Mucosa of descending colon (tissue), 3 donors: ENCODE results near the gene PYGO1. TPM values are rescaled to one million over a fixed set of nuclear protein-coding genes. Genes with fewer than 3 reads are reported as not detected.
"Not testable (repeated sequence)": the region's sequence is repeated elsewhere in the genome, so short reads cannot be mapped to it uniquely, and the experiment has no call there.

Experiments used
- ATAC-seq: fragments of 200-7000 bp; cut with Tn5 transposase; one replicate; pipeline ENCODE4 v1.9.1; 2020; ENCODE audit warnings: mild to moderate bottlenecking, moderate library complexity
- DNase-seq, 3 donors: peaks; one replicate each; pipeline ENCODE4 v3.0.0-alpha.2; 2020
- H3K36me3 ChIP-seq: fragments of 200-600 bp; one replicate; pipeline ENCODE4 v1.8.0; 2021; ENCODE audit warnings: low read depth, mild to moderate bottlenecking
- H3K4me1 ChIP-seq: fragments of 200-600 bp; one replicate; pipeline ENCODE4 v1.8.0; 2021; ENCODE audit warnings: low read depth, mild to moderate bottlenecking
- H3K4me3 ChIP-seq: fragments of 200-600 bp; one replicate; pipeline ENCODE4 v1.8.0; 2021; ENCODE audit warnings: mild to moderate bottlenecking
- H3K9me3 ChIP-seq: fragments of 200-600 bp; one replicate; pipeline ENCODE4 v1.8.0; 2021; ENCODE audit warnings: mild to moderate bottlenecking
- CTCF ChIP-seq: fragments of 200-600 bp; IDR thresholded peaks from one replicate; pipeline ENCODE4 v1.8.0; 2022; ENCODE audit warnings: antibody characterized with exemption, mild to moderate bottlenecking
- intact Hi-C, 2 donors: fragments of 100-400 bp; cut with DNase I in 1 of 2; cut with micrococcal nuclease in 1 of 2; formaldehyde crosslinking; loops; one replicate each; pipeline versions ENCODE4 v1.11.0 to v1.11.1; 2022; cut with DNase I, micrococcal nuclease
- total RNA-seq, 3 donors: library from RNA; stranded (reverse); fragmentation: NEBNext Ultra II Directional in 2 of 3; extraction: Animal tissue kit (Norgen Biotek cat#: 25700) in 2 of 3; gene quantifications; one replicate each; pipeline versions ENCODE4 v1.2.1 to v1.2.4, GENCODE V29; 2021 to 2023
- donor health status: DM: no; HTN: no; CAD: no; lungs with moderate emphysema.
- donor health status: DM: no; HTN: no; CAD: no.
- donor health status: DM: no; HTN: yes; CAD: no.

The PYGO1 gene
- total RNA-seq, 3 donors from 2014 or later = 1.0 to 21.3 (median 1.6) TPM

GRCh38 chr15:55606214-55606613 is 18.1 kb upstream of the PYGO1 start:
- H3K4me1 ChIP-seq = no peaks in the 10 kb centered on the region
- ATAC-seq (no peak), DNase-seq (no peak)
- H3K9me3 ChIP-seq = peaks cover 5% of the 10 kb centered on the region
- H3K36me3 ChIP-seq = no peaks in the 10 kb centered on the region
- intact Hi-C loops = no loop called here
- TF ChIP-seq CTCF = no peak
- H3K4me3 ChIP-seq = no peak overlapping the region

DNA sequence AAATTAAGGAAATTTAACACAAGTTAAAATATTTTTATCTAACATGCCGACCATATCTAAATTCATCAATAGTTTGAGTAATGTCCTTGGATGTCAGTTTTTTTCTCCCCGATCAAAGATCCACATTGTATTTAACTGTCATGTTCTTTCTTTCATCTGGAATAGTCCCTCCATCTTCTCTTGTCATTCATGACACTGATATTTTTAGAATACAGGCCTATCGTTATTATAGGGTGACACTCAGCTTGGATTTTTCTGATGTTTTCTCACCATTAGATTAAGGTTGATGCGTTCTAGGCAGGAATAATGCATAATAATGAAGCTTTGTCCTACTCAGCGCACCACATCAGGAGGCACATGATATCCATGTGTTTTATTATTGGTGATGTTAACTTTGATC is 13.2 kb upstream of the PYGO1 start:
- Histone ChIP-seq H3K9me3 (peaks cover 5% of the 10 kb centered on the region), H3K36me3 (no peaks in the 10 kb centered on the region), H3K4me3 (no peak overlapping the region), H3K4me1 (no peaks in the 10 kb centered on the region)
- ATAC-seq (no peak), DNase-seq (no peak)
- intact Hi-C loops = no loop called here
- TF ChIP-seq CTCF = no peak

DNA sequence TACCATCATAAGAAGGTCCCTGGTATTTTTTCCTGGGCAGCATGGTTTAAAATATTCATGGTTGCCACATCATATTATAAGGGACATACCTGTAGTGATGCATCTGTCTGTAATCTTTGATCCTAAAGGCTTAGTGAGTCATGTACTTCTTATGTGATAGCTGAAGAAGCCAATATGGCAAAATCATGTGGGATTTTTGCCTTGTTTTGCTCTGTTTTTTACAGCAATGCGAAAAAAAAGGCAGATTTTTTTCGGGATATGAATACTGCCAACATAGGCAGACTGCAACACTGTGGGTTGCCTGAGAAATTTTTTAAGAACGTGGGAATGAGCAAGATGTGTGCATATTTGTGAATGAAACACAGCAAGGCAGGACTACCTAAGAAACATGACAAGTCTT is 11.3 kb upstream of the PYGO1 start:
- TF ChIP-seq CTCF = no peak
- H3K4me3 ChIP-seq = no peak overlapping the region
- intact Hi-C loops = no loop called here
- ATAC-seq = no peak
- no peaks in the 10 kb centered on the region for H3K4me1 ChIP-seq
- DNase-seq = no peak
- H3K9me3 ChIP-seq = no peaks in the 10 kb centered on the region
- H3K36me3 ChIP-seq = no peaks in the 10 kb centered on the region

DNA sequence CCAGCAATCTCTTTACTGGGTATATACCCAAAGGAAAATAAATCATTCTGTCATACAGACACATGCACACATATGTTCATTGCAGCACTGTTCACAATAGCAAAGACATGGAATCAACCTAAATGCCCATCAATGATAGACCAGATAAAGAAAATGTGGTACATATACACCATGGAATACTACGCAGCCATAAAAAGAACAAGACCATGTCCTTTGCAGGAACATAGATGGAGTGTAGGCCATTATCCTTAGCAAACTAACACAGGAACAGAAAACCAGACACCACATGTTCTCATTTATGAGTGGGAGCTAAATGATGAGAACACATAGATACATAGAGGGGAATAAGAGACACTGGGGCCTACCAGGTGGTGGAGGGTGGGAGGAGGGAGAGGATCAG is 4.9 kb upstream of the PYGO1 start:
- ATAC-seq, H3K9me3 ChIP-seq, H3K4me3 ChIP-seq, H3K36me3 ChIP-seq, DNase-seq, intact Hi-C loops, H3K4me1 ChIP-seq: not testable (repeated sequence)

- intact Hi-C loops = no loop called here
- H3K4me1 ChIP-seq = no peaks in the 10 kb centered on the region
- H3K4me3 ChIP-seq = no peak overlapping the region
Observed at GRCh38 chr15:55590788-55591187, 2.6 kb upstream of the PYGO1 start.

GRCh38 chr15:55589287-55589686 is 1.1 kb upstream of the PYGO1 start:
- Histone ChIP-seq H3K4me3 (no peak overlapping the region), H3K4me1 (no peaks in the 10 kb centered on the region), H3K9me3 (no peaks in the 10 kb centered on the region), H3K36me3 (no peaks in the 10 kb centered on the region)
- intact Hi-C loops = no loop called here
- no peak for TF ChIP-seq CTCF
- ATAC-seq (no peak), DNase-seq (no peak)

More at GRCh38 chr15:55590788-55591187, 2.6 kb upstream of the PYGO1 start:
- DNase-seq = no peak
- TF ChIP-seq CTCF = no peak
- no peak for ATAC-seq
- H3K36me3 ChIP-seq = no peaks in the 10 kb centered on the region
- no peaks in the 10 kb centered on the region for H3K9me3 ChIP-seq
